AG09319 (cell line): ENCODE data around the gene IFIT1B.
"Not testable (repeated sequence)": the region's sequence is repeated elsewhere in the genome, so short reads cannot be mapped to it uniquely, and the experiment has no call there.

ENCODE experiments used
- DNase-seq: peaks from one replicate; pipeline ENCODE4 v3.0.0-alpha.2; 2010; ENCODE audit warnings: low read depth; ENCODE audit errors: extremely low read depth
- CTCF ChIP-seq: IDR thresholded peaks from 2 replicates; pipeline ENCODE4 v1.5.1; 2011; ENCODE audit warnings: low read depth, mild to moderate bottlenecking, inconsistent platforms, low read length, moderate library complexity

Gene IFIT1B

GRCh38 chr10:89344156-89344555 is 33.7 kb upstream of the IFIT1B start:
- DNase-seq = no peak
- TF ChIP-seq CTCF = no peak

- no peak for DNase-seq
- no peak for TF ChIP-seq CTCF
These were observed 32.4 kb upstream of the IFIT1B start for GRCh38 chr10:89345367-89346000.

DNA sequence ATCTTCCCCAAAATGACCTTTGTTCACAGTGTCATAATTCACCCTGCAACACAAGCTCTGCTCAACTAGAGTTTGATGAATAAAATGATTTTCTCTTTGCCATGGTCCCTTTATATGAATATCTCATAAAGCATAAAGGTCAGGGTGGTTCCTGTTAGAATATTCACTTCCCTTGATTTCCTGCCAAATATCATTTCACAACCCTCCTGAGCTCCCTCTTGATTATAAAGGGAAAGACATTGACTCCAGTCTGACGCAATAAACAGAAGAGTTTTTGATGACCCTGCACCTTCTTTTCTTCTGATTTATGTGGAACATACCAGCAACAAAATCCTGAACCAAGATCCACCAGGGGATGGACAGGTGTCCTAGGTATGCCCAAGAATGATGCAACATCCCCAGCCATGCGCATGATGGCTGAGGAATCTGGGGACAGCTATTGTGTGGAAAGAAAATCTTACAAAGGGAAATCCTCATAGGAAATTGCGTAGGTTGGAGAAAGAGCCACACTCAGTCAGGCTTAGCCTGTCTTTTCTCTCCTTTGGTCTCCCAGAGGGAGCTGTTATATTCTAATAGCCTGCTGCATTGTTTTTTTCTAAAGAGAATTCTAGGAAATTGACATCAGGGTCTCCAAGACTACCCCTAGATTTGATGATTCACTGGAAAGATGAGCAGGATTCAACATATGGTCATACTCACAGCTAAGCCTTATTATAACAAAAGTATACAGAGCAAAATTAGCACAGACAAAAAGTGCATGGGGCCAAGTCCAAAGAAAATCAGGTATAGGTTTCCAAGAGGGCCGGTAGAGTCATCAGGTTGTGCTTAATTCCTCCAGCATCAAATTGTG is 31.2 kb upstream of the IFIT1B start:
- no peak for TF ChIP-seq CTCF
- no peak for DNase-seq

DNA sequence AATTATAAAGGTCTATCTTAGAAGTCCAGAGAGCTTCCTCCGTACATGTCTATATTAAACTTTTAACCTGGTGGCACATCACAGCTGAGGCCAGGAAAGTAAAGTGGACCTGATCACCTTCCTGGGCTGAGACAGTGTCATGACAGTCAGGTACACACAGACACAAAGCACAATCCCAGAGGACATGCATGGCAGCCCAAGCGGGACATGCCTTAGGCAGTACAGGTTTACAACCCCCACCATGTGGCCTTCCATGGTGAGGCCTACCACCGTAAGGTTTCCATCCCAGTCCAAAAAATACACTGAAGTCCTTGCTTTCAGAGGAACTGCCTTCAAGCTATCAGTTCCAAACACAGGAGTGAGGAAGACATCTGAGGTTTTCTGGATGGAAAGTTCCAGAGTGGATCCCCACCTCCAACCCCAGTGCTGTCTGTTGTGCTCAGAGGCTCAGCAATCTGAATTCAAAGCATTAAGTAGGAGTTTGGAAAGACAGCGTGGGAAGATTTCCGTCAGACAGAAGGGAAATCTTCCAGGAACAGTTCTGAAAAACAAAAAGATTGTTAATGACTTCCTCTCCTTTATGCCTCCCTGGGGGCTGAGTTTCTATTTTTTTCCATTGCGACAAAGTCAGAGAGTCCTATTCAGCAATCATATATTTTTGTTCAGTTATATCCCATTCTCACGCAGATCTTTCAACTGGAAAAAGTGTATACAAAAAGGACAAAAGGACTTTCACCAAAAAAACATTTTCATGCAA is 30.0 kb upstream of the IFIT1B start:
- TF ChIP-seq CTCF = no peak
- no peak for DNase-seq

- DNase-seq = no peak
- no peak for TF ChIP-seq CTCF
These were observed 29.4 kb upstream of the IFIT1B start for GRCh38 chr10:89348481-89348880.

GRCh38 chr10:89348975-89349374 is 28.9 kb upstream of the IFIT1B start:
- no peak for DNase-seq
- no peak for TF ChIP-seq CTCF

DNA sequence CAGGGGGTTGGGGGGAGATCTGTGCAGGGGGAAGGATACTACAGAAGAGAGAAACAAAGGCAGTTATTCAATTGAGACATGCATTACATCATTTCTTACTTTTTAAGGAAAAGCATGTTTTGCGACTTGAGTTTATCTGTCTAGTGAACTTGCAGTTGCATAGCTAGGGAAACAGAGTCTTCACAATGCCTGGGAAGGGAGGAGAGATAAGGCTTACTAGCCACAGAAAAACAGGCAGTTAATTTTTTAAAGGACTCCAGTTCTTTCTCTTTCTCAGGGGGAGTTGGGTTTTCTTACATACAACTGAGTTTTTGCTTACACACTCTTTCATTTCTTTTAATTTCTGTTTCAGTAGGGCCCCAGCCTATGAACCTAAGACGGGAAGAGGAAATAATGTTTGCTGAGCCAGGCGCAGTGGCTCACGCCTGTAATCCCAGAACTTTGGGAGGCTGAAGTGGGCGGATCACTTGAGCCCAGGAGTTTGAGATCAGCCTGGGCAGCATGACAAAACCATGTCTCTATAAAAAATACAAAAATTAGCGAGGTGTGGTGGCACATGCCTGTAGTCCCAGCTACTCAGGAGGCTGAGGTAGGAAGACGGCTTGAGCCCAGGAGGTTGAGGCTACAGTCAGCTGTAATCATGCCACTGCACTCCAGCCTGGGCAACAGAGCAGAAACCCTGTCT is 27.1 kb upstream of the IFIT1B start:
- not testable (repeated sequence) for DNase-seq
